SK-N-SH (cell line): ENCODE results near the gene SNTG2. TPM values are rescaled to one million over a fixed set of nuclear protein-coding genes. Genes with fewer than 3 reads are reported as not detected.

ENCODE experiments used
- CTCF ChIA-PET: fragments of 300-600, 350-600 bp; formaldehyde crosslinking; extraction: SDS; loops from one replicate; lab custom pipeline; 2021; lab: Yijun Ruan, JAX
- POLR2A ChIA-PET: fragments of 350-600 bp; sonication (Branson Sonifier 250); formaldehyde crosslinking; extraction: SDS; loops from one replicate; lab custom pipeline; 2020; ENCODE audit warnings: antibody characterized with exemption, inconsistent platforms; lab: Yijun Ruan, JAX
- DNase-seq: peaks from one replicate; pipeline ENCODE4 v3.0.0; 2012
- H2AFZ ChIP-seq: fragments of 200-600 bp; sonication (generic); 2 replicates; pipeline ENCODE4 v1.8.1; 2016; ENCODE audit warnings: antibody characterized with exemption, mild to moderate bottlenecking, low read depth
- H3F3A ChIP-seq: fragments of 200-600 bp; sonication (generic); replicated peaks from 2 replicates; pipeline ENCODE3; 2016; ENCODE audit warnings: antibody characterized with exemption, mild to moderate bottlenecking; ENCODE audit not compliant: insufficient read depth
- H3K27ac ChIP-seq, 2 experiments: fragments of 200-500 bp in 1 of 2; fragments of 200-600 bp in 1 of 2; sonication (Bioruptor generic) in 1 of 2; sonication (generic), shearing (Covaris generic) in 1 of 2; 2 replicates each; pipeline versions ENCODE4 v1.5.1 to v1.6.1; 2014 to 2016; ENCODE audit warnings: low read depth in 2 of 2, inconsistent platforms in 1 of 2, low read length in 1 of 2, mild to moderate bottlenecking in 1 of 2, mixed read lengths in 1 of 2
- H3K27me3 ChIP-seq: fragments of 200-600 bp; sonication (generic), shearing (Covaris generic); 2 replicates; pipeline ENCODE4 v1.6.1; 2016; ENCODE audit warnings: mixed run types; ENCODE audit not compliant: insufficient read depth
- H3K36me3 ChIP-seq, 2 experiments: fragments of 200-500 bp in 1 of 2; fragments of 200-600 bp in 1 of 2; sonication (Bioruptor generic) in 1 of 2; sonication (generic) in 1 of 2; replicated peaks in 1 of 2; 2 replicates each; pipeline versions ENCODE3 to v1.5.1; 2014 to 2016; ENCODE audit warnings: low read length in 1 of 2, mild to moderate bottlenecking in 1 of 2; ENCODE audit not compliant: insufficient read depth in 2 of 2, control insufficient read depth in 1 of 2
- H3K4me1 ChIP-seq, 2 experiments: fragments of 200-500 bp in 1 of 2; fragments of 200-600 bp in 1 of 2; sonication (Bioruptor generic) in 1 of 2; sonication (generic), shearing (Covaris generic) in 1 of 2; 2 replicates each; pipeline versions ENCODE4 v1.5.1 to v1.6.1; 2014 to 2016; ENCODE audit warnings: low read depth in 1 of 2, low read length in 1 of 2, mixed run types in 1 of 2; ENCODE audit not compliant: insufficient read depth in 2 of 2, control insufficient read depth in 1 of 2
- H3K4me2 ChIP-seq: fragments of 200-600 bp; sonication (generic), shearing (Covaris generic); 2 replicates; pipeline ENCODE4 v1.6.1; 2017; ENCODE audit warnings: mixed run types
- H3K4me3 ChIP-seq, 2 experiments: fragments of 200-500 bp in 1 of 2; fragments of 200-600 bp in 1 of 2; sonication (Bioruptor generic) in 1 of 2; sonication (generic), shearing (Covaris generic) in 1 of 2; 2 replicates each; pipeline versions ENCODE4 v1.5.1 to v1.8.1; 2014 to 2016; ENCODE audit warnings: low read depth in 2 of 2, inconsistent platforms in 1 of 2, low read length in 1 of 2, mild to moderate bottlenecking in 1 of 2, mixed read lengths in 1 of 2, moderate library complexity in 1 of 2
- H3K79me2 ChIP-seq: fragments of 200-600 bp; sonication (generic); 2 replicates; pipeline ENCODE4 v1.8.1; 2017; ENCODE audit warnings: mild to moderate bottlenecking; ENCODE audit not compliant: insufficient read depth
- H3K9ac ChIP-seq: fragments of 200-600 bp; sonication (generic); 2 replicates; pipeline ENCODE4 v1.6.1; 2017; ENCODE audit warnings: mixed run types
- H3K9me2 ChIP-seq: fragments of 200-600 bp; sonication (generic); 2 replicates; pipeline ENCODE4 v1.6.1; 2017; ENCODE audit warnings: mixed run types
- H3K9me3 ChIP-seq: fragments of 200-600 bp; sonication (generic); 2 replicates; pipeline ENCODE4 v1.6.1; 2017; ENCODE audit warnings: mixed run types, mild to moderate bottlenecking, moderate library complexity
- H4K20me1 ChIP-seq: fragments of 200-600 bp; sonication (generic); 2 replicates; pipeline ENCODE4 v1.6.1; 2017; ENCODE audit warnings: mild to moderate bottlenecking, mixed run types; ENCODE audit not compliant: insufficient read depth
- EP300 ChIP-seq, 2 experiments: IDR thresholded peaks; 2 replicates each; pipeline versions ENCODE4 v1.4.0 to v1.6.1; 2012; ENCODE audit warnings: borderline replicate concordance in 1 of 2, low read depth in 1 of 2, low read length in 1 of 2
- EZH2phosphoT487 ChIP-seq: fragments of 200-600 bp; sonication (generic); IDR thresholded peaks from 2 replicates; pipeline ENCODE4 v1.6.1; 2017; ENCODE audit warnings: low read depth, mixed run types, mild to moderate bottlenecking, antibody characterized with exemption, moderate library complexity, borderline replicate concordance
- GABPA ChIP-seq: IDR thresholded peaks from 2 replicates; pipeline ENCODE4 v1.4.0; 2012; ENCODE audit warnings: low read depth, mild to moderate bottlenecking
- GATA2 ChIP-seq: sonication (generic); formaldehyde crosslinking; IDR thresholded peaks from 2 replicates; pipeline ENCODE4 v1.5.0; 2020; ENCODE audit warnings: mild to moderate bottlenecking, missing genetic modification reagents
- JUND ChIP-seq: IDR thresholded peaks from 2 replicates; pipeline ENCODE4 v1.4.0; 2012
- MXI1 ChIP-seq: IDR thresholded peaks from 2 replicates; pipeline ENCODE4 v1.6.1; 2012; ENCODE audit warnings: mild to moderate bottlenecking, low read depth, low read length, improper control_type of control experiment
- NFIC ChIP-seq: IDR thresholded peaks from 2 replicates; pipeline ENCODE4 v1.4.0; 2012; ENCODE audit warnings: borderline replicate concordance
- RAD21 ChIP-seq: IDR thresholded peaks from 2 replicates; pipeline ENCODE4 v1.6.1; 2012; ENCODE audit warnings: mild to moderate bottlenecking, low read length
- RCOR1 ChIP-seq: fragments of 150-350 bp; IDR thresholded peaks from 2 replicates; pipeline ENCODE4 v1.6.1; 2017; ENCODE audit warnings: antibody characterized with exemption, low read length
- RXRA ChIP-seq: IDR thresholded peaks from 2 replicates; pipeline ENCODE4 v1.4.0; 2012; ENCODE audit warnings: low read depth, mild to moderate bottlenecking, borderline replicate concordance
- SIN3A ChIP-seq: IDR thresholded peaks from 2 replicates; pipeline ENCODE4 v1.6.1; 2012; ENCODE audit warnings: low read depth, mild to moderate bottlenecking, low read length, moderate library complexity, borderline replicate concordance
- SMC3 ChIP-seq: IDR thresholded peaks from 2 replicates; pipeline ENCODE4 v1.6.1; 2012; ENCODE audit warnings: low read depth, low read length, improper control_type of control experiment
- TAF1 ChIP-seq: IDR thresholded peaks from 2 replicates; pipeline ENCODE4 v1.6.1; 2012; ENCODE audit warnings: low read depth, mild to moderate bottlenecking, low read length, moderate library complexity, borderline replicate concordance
- TCF12 ChIP-seq: IDR thresholded peaks from 2 replicates; pipeline ENCODE4 v1.4.0; 2012
- TEAD4 ChIP-seq: IDR thresholded peaks from 2 replicates; pipeline ENCODE4 v1.4.0; 2012; ENCODE audit warnings: mild to moderate bottlenecking, borderline replicate concordance; ENCODE audit not compliant: insufficient read depth
- YY1 ChIP-seq: IDR thresholded peaks from 2 replicates; pipeline ENCODE4 v1.4.0; 2012; ENCODE audit warnings: low read depth, mild to moderate bottlenecking
- WGBS: methylation state at CpG from one replicate; pipeline ENCODE4 v1.1.6; 2017; ENCODE audit warnings: low lambda C conversion rate; 5-methylcytosine and 5-hydroxymethylcytosine counted together
- polyA plus RNA-seq, 3 experiments: library from polyadenylated mRNA; depleted of rRNA; stranded (reverse); fragments of >200 nt; gene quantifications; 2 replicates each; pipeline ENCODE4 v1.2.3, GENCODE V29; 2012
- TF ChIP-seq, protein P1 (sequence below): fragments of 150-350 bp; IDR thresholded peaks from 2 replicates; pipeline ENCODE4 v1.6.1; 2016; ENCODE audit warnings: mild to moderate bottlenecking, low read depth, low read length
- TF ChIP-seq, protein P2 (sequence below): fragments of 150-350 bp; IDR thresholded peaks from 2 replicates; pipeline ENCODE4 v1.6.1; 2017; ENCODE audit warnings: antibody characterized with exemption, low read length, low read depth, borderline replicate concordance
- TF ChIP-seq, protein P3 (sequence below): IDR thresholded peaks from 2 replicates; pipeline ENCODE4 v1.4.0; 2012; ENCODE audit warnings: low read depth, borderline replicate concordance
- TF ChIP-seq, protein P4 (sequence below): IDR thresholded peaks from 2 replicates; pipeline ENCODE4 v1.4.0; 2012; ENCODE audit warnings: low read depth, borderline replicate concordance
- TF ChIP-seq, protein P5 (sequence below): fragments of 200-600 bp; sonication (generic); IDR thresholded peaks from 2 replicates; pipeline ENCODE4 v1.6.1; 2017; ENCODE audit warnings: antibody characterized with exemption, mild to moderate bottlenecking, moderate library complexity
- TF ChIP-seq, protein P6 (sequence below): IDR thresholded peaks from 2 replicates; pipeline ENCODE4 v1.4.0; 2012; ENCODE audit warnings: low read depth
- TF ChIP-seq, protein P7 (sequence below): IDR thresholded peaks from 2 replicates; pipeline ENCODE4; 2012

Gene SNTG2
- polyA plus RNA-seq, 1 of the 3 experiments (the other 2 are of a cell fraction), result not detected

DNA sequence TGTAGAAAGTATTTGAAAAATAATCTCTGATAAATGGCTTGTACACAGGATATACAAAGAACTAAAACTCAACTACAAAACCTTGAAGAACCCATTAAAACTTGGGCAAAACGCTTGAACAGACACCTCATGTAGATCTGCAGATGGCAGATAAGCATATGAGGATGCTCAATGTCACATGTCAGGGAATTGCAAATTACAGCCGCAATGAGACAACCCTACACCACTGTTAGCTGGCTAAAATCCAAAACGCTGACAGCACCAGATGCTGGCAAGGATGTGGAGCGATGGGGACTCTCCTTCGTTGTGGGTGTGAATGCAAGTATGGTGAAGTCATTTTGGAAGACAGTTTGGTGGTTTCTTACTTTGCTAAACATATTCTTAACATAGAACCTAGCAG lies 53.7 kb downstream of the SNTG2 start:
- DNase-seq, result peak; percentile 58
- Histone ChIP-seq H3F3A (no peaks in the 10 kb centered on the region), H3K27me3 (no peaks in the 10 kb centered on the region), H4K20me1 (no peaks in the 10 kb centered on the region), H3K4me1 (peaks cover 0 to 6% of the 10 kb centered on the region in 2 experiments; a peak in 2 of 4 replicates), H3K4me3 (no peak overlapping the region), H3K4me2 (no peak overlapping the region), H2AFZ (no peak overlapping the region), H3K9ac (no peak overlapping the region), H3K9me2 (no peaks in the 10 kb centered on the region), H3K9me3 (0 out of 2 replicates have a peak, but pooled peaks cover 3% of the 10 kb centered on the region), H3K27ac (no peak overlapping the region), H3K79me2 (no peaks in the 10 kb centered on the region), H3K36me3 (no peaks in the 10 kb centered on the region)
- ChIA-PET POLR2A (no interaction called here), CTCF (no interaction called here)
- 6% methylated on average over 5 of the region's 5 CpGs for WGBS
- TF ChIP-seq NFIC (peak; percentile 5; the same call in 1 of the 2 replicates), SMC3 (no peak), EZH2phosphoT487 (no peak), GATA2 (CRISPR knock-in tag) (peak; percentile 75), TCF12 (no peak), RXRA (no peak), JUND (no peak), RAD21 (no peak), YY1 (no peak), EP300 (IDR thresholded peaks at IDR 0.05; ENCODE audit: borderline replicate concordance in 1 of 2, low read depth in 1 of 2, low read length in 1 of 2) (peak in 1 of 2 experiments; percentile 47; a peak in 1 of 4 replicates), TEAD4 (no peak), SIN3A (no peak), TAF1 (no peak), MXI1 (no peak), GABPA (no peak), RCOR1 (peak; percentile 58; the same call in 1 of the 2 replicates)
- TF ChIP-seq, protein P1, sequence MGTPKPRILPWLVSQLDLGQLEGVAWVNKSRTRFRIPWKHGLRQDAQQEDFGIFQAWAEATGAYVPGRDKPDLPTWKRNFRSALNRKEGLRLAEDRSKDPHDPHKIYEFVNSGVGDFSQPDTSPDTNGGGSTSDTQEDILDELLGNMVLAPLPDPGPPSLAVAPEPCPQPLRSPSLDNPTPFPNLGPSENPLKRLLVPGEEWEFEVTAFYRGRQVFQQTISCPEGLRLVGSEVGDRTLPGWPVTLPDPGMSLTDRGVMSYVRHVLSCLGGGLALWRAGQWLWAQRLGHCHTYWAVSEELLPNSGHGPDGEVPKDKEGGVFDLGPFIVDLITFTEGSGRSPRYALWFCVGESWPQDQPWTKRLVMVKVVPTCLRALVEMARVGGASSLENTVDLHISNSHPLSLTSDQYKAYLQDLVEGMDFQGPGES, result no peak
- TF ChIP-seq, protein P2, sequence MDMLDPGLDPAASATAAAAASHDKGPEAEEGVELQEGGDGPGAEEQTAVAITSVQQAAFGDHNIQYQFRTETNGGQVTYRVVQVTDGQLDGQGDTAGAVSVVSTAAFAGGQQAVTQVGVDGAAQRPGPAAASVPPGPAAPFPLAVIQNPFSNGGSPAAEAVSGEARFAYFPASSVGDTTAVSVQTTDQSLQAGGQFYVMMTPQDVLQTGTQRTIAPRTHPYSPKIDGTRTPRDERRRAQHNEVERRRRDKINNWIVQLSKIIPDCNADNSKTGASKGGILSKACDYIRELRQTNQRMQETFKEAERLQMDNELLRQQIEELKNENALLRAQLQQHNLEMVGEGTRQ, result no peak
- TF ChIP-seq, protein P3, sequence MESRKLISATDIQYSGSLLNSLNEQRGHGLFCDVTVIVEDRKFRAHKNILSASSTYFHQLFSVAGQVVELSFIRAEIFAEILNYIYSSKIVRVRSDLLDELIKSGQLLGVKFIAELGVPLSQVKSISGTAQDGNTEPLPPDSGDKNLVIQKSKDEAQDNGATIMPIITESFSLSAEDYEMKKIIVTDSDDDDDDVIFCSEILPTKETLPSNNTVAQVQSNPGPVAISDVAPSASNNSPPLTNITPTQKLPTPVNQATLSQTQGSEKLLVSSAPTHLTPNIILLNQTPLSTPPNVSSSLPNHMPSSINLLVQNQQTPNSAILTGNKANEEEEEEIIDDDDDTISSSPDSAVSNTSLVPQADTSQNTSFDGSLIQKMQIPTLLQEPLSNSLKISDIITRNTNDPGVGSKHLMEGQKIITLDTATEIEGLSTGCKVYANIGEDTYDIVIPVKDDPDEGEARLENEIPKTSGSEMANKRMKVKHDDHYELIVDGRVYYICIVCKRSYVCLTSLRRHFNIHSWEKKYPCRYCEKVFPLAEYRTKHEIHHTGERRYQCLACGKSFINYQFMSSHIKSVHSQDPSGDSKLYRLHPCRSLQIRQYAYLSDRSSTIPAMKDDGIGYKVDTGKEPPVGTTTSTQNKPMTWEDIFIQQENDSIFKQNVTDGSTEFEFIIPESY, result no peak
- TF ChIP-seq, protein P4, sequence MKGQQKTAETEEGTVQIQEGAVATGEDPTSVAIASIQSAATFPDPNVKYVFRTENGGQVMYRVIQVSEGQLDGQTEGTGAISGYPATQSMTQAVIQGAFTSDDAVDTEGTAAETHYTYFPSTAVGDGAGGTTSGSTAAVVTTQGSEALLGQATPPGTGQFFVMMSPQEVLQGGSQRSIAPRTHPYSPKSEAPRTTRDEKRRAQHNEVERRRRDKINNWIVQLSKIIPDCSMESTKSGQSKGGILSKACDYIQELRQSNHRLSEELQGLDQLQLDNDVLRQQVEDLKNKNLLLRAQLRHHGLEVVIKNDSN, result no peak
- TF ChIP-seq, protein P5, sequence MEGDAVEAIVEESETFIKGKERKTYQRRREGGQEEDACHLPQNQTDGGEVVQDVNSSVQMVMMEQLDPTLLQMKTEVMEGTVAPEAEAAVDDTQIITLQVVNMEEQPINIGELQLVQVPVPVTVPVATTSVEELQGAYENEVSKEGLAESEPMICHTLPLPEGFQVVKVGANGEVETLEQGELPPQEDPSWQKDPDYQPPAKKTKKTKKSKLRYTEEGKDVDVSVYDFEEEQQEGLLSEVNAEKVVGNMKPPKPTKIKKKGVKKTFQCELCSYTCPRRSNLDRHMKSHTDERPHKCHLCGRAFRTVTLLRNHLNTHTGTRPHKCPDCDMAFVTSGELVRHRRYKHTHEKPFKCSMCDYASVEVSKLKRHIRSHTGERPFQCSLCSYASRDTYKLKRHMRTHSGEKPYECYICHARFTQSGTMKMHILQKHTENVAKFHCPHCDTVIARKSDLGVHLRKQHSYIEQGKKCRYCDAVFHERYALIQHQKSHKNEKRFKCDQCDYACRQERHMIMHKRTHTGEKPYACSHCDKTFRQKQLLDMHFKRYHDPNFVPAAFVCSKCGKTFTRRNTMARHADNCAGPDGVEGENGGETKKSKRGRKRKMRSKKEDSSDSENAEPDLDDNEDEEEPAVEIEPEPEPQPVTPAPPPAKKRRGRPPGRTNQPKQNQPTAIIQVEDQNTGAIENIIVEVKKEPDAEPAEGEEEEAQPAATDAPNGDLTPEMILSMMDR, result no peak
- TF ChIP-seq, protein P6, sequence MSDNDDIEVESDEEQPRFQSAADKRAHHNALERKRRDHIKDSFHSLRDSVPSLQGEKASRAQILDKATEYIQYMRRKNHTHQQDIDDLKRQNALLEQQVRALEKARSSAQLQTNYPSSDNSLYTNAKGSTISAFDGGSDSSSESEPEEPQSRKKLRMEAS, result no peak
- TF ChIP-seq, protein P7, sequence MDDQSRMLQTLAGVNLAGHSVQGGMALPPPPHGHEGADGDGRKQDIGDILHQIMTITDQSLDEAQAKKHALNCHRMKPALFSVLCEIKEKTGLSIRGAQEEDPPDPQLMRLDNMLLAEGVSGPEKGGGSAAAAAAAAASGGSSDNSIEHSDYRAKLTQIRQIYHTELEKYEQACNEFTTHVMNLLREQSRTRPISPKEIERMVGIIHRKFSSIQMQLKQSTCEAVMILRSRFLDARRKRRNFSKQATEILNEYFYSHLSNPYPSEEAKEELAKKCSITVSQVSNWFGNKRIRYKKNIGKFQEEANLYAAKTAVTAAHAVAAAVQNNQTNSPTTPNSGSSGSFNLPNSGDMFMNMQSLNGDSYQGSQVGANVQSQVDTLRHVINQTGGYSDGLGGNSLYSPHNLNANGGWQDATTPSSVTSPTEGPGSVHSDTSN, result no peak
